ENCODE measurements around the gene EIF3CL. TPM values are rescaled to one million over a fixed set of nuclear protein-coding genes. Genes with fewer than 3 reads are reported as not detected.
"Not testable (repeated sequence)": the region's sequence is repeated elsewhere in the genome, so short reads cannot be mapped to it uniquely, and the experiment has no call there.

The EIF3CL gene, protein sequence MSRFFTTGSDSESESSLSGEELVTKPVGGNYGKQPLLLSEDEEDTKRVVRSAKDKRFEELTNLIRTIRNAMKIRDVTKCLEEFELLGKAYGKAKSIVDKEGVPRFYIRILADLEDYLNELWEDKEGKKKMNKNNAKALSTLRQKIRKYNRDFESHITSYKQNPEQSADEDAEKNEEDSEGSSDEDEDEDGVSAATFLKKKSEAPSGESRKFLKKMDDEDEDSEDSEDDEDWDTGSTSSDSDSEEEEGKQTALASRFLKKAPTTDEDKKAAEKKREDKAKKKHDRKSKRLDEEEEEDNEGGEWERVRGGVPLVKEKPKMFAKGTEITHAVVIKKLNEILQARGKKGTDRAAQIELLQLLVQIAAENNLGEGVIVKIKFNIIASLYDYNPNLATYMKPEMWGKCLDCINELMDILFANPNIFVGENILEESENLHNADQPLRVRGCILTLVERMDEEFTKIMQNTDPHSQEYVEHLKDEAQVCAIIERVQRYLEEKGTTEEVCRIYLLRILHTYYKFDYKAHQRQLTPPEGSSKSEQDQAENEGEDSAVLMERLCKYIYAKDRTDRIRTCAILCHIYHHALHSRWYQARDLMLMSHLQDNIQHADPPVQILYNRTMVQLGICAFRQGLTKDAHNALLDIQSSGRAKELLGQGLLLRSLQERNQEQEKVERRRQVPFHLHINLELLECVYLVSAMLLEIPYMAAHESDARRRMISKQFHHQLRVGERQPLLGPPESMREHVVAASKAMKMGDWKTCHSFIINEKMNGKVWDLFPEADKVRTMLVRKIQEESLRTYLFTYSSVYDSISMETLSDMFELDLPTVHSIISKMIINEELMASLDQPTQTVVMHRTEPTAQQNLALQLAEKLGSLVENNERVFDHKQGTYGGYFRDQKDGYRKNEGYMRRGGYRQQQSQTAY
- total RNA-seq (2014; rRNA removed; shearing (Covaris generic)), result 47.6 and 97.2 TPM in 2 replicates

DNA sequence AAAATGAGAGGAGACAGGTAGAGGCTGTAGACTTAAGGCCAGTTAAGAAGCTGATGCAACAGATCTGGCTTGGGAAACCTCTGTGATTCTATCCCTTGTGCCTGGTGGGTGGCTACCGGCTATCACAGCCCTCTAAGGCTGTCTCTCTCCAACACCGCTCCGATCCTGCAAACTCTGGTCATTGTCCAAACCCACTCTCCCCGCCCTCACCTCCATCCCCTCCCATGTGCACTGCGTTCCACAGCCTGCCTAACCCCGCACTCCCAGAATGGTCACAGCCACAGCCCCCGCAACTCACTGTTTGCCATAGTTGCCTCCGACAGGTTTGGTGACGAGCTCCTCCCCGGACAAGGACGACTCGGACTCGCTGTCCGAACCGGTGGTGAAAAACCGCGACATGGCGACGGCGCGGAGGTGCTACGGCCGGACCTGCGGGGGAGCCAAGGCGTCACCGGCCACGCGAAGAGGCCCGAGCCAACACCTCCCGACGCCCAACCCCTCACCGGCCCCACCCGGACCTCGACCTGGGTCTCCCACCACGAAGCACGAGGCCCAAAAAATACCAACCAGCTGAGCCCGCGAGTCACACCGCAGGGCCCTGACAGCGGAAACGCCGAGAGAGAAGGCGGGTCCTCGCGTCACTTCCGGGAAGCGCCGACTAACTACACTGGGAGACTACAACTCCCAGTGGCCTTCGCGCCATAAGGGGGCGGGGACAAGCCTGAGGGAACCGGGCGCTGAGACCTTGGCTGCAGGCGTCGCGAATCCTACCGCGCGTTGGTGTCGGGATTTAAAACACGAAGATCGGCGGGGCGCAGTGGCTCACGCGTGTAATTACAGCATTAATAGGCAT, at the start of gene EIF3CL:
TSS of gene EIF3CL (minus strand) at position 622 of the 853 bp plus-strand sequence. CDS start at position 399, 223 bp downstream.
- not testable (repeated sequence) for DNase-seq (ENCODE audit: low spot score)

DNA sequence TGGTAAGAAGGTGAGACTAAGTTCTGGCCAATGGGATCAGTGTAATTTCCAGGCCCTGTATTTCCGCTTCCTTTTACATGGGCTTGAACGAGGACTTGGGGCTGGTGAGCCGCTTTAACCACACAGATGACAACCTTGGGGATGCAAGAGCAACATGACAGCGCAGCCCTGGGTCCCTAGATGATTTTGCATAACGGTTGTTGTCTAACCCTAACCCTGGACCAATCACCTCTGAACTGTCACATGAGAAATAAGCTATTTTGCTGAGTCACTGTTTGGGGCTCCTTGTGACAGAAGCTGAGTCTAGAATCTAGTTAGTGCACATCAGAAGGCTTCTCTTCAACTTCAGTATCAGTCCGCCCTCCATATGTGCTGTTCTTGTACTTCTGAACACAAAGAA, 43.4 kb upstream of the EIF3CL start:
- not testable (repeated sequence) for DNase-seq (ENCODE audit: low spot score)

DNA sequence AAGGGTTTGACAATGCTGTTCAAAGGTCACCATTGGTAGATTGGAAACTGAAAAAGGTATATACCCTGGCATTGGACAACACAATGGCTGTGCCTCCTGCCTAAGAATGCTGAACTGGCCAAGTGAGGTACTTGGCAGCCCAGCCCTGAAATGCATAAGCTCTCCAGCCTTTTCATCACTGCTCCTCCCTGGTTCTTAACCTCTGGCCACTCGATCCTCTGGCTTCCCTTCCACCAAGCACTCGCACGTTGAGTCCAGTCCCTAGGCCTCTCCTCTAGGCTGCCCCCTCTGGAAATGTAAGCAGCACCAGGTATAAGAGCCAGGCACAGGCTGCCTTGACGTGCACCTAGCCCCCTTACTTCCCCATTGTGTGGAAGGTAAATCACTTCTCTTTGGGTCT, 42.7 kb upstream of the EIF3CL start:
- not testable (repeated sequence) for DNase-seq (ENCODE audit: low spot score)

DNA sequence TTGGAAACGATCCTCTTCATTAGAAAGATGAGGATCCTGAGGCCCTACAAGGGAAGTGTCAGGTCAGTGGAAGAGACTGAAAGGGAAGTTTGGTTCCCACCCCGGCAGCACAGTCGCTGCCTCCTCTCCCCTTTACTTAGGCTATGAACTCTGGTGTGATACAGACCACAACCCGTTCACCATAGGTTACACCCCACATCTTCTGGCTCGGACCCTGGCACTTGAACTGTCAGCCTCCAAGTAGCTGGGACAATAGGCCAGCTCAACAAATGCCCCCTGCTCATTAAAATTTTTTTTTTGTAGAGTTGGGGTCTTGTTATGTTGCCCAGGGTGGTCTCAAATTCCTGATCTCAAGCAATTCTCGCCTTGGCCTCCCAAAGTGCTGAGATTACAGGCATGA, 40.3 kb upstream of the EIF3CL start:
- DNase-seq (ENCODE audit: low spot score), result not testable (repeated sequence)

DNA sequence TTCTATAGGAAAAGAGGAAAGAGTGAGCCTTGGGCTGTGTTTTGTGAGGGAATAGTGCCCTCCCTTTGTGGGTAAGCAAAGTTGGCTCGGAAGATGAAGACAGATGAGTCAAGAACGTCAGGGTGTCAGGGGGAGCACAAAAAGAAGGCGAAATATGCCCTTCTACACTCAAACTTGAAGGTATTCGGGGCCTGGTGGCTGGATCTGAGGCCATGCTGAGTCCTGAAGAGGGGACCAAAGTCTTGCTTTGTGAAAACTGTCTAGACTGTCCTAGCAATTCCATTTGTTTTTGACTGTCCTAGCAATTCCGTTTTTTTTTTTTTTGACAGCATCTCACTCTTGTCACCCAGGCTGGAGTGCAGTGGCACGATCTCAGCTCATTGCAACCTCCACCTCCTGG, 35.3 kb upstream of the EIF3CL start:
- DNase-seq (ENCODE audit: low spot score), result not testable (repeated sequence)

DNA sequence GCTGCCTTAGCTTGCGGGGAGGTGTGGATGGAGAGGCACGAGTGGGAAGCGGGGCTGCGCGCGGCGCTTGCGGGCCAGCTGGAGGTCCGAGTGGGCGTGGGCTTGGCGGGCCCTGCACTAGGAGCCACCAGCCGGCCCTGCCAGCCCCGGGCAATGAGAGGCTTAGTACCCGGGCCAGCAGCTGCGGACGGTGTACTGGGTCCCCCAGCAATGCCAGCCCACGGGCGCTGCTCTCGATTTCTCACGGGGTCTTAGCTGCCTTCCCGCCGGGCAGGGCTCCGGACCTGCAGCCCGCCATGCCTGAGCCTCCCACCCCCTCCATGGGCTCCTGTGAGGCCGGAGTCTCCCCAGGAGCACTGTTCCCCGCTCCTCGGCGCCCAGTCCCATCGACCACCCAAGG, 31.7 kb upstream of the EIF3CL start:
- DNase-seq (ENCODE audit: low spot score), result not testable (repeated sequence)

DNA sequence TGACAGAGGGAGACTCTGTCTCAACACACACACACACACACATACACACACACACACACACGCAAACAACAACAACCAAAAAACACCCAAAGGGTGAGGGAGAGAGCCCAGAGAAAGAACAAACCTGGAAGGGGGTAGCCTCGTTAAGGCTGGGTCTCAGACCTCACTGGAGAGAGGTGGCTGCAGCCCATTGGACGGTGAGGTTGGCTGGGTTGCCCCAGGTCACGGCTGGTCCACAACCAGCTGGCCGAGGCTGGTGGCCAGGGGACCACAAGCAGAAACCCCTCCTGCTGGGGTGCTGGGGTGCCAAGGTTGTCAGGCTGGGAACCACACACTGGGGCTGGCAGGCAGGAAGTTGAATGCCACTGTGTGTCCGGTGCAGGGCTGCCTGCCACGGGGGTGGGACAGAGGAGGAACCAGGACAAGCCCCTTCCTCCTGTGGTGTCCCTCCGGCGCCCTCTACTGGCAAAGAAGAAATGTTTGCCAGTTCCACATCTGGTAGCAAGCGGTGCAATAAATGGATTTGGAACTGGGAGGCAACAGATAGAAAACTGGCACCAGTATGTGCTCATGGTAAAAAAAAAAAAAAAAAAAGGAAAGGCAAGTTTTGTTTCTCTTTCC, 22.5 kb upstream of the EIF3CL start:
- not testable (repeated sequence) for DNase-seq (ENCODE audit: low spot score)

DNA sequence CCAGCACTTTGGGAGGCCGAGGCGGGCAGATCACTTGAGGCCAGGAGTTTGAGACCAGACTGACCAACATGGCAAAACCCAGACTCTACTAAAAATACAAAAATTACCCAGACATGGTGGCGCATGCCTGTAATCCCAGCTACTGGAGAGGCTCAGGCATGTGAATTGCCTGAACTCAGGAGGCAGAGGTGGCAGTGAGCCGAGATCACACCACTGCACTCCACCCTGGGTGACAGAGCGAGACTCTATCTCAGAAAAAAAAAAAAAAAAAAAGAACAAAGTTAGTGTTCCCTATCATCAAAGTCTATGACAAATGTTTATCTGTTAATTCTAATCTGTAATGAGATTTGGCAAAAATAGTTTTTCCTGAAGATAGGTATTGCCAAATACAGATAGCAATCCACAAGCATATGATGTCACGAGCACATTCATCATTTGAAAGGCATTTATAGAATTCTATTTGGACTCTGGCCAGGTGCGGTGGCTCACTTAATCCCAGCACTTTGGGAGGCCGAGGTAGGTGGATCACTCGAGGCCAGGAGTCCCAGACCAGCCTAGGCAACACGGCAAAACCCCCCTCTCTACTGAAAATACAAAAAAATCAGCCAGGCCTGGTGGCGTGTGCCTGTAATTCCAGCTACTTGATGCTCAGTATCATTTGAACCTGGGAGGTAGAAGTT, 17.6 kb upstream of the EIF3CL start:
- not testable (repeated sequence) for DNase-seq (ENCODE audit: low spot score)

DNA sequence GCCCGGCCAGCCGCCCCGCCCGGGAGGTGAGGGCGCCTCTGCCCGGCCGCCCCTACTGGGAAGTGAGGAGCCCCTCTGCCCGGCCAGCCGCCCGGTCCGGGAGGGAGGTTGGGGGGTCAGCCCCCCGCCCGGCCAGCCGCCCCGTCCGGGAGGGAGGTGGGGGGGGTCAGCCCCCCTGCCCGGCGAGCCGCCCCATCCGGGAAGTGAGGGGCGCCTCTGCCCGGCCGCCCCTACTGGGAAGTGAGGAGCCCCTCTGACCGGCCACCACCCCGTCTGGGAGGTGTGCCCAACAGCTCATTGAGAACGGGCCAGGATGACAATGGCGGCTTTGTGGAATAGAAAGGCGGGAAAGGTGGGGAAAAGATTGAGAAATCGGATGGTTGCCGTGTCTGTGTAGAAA, 13.4 kb upstream of the EIF3CL start:
- not testable (repeated sequence) for DNase-seq (ENCODE audit: low spot score)

DNA sequence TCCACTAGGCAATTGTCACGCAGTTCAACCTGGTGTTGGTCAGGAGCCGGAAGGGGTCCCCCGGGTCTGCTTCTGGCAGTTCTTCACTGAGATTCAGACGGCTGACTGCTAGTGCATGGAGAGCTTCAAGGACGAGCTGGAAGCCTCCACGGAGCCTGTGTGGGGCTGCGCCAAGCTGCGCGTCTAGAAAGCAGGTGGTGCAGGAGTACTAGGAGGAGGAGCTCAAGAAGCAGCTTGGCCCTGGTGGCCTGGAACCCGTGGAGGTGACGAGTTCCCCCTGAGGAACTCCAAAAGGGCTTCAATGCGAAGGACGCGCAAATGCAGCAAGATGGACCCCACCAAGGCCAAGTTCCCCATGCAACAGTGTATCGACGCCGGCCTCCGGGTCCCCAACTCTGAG, 10.9 kb upstream of the EIF3CL start:
- DNase-seq (ENCODE audit: low spot score), result not testable (repeated sequence)

DNA sequence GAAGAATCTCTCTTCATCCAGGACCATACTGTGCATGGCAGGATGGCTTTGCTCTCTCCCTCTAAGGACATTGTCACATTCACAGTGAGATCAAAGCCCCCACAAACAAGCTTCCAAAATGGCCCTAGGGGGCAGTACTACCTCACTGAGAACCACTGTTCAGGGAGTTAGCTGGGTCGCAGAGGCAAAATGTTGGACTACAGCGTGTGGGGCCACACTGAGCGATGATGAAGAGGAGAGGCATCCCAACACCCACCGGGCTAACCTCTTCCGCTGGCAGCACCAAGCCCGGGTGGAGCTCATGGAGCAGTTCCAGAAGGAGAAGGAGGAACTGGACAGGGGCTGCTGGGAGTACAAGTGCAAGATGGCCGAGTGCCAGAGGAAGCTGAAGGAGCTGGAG, 9.9 kb upstream of the EIF3CL start:
- DNase-seq (ENCODE audit: low spot score), result not testable (repeated sequence)

DNA sequence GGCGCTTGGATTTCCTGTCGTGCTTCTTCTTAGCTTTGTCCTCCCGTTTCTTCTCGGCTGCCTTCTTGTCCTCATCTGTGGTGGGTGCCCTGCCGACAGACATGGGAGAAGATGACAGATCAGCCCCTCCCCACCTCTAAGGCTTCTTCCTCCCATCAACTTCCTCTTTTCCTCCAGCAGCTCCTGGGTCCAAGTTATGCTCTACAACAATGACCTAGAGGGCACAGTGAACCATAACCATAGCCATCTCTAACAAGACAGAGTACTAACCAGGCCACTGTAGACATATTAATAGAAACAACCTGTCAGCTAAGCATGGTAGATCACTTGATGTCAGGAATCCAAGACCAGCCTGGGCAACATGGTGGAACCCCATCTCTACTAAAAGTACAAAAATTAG, 11.6 kb downstream of the EIF3CL start:
- DNase-seq (ENCODE audit: low spot score), result not testable (repeated sequence)

DNA sequence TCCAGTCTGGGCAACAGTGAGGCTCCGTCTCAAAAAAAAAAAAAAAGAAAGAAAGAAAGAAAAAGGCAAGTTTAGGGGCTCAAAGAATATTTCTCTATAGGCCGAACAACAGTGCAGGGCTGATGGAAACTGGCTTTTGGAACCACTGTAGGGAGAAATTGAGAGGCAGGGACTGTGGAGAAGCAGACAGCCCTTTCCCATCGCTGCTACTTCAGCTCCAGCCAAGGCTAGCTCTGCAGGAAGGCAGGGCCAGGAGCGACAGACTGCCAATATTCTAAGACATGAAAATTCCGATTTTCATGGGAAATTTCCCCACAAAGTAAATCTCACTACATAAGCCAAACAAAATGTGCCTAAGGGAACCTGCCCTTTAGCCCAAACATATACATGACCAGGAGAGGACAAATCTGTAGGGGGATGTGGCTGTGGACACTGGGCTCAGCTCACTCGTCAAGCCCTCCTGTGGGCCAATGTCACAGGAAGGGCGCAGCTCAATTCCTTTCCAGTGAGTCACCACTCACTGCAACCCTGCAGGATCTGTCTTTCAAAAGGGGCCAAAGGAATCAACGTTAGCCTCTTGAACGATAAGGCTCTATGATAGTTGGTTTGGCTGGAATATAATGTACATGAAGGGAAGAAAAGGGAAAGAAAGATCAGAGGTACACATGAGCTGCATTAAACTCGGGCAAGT, 21.3 kb downstream of the EIF3CL start:
- not testable (repeated sequence) for DNase-seq (ENCODE audit: low spot score)

DNA sequence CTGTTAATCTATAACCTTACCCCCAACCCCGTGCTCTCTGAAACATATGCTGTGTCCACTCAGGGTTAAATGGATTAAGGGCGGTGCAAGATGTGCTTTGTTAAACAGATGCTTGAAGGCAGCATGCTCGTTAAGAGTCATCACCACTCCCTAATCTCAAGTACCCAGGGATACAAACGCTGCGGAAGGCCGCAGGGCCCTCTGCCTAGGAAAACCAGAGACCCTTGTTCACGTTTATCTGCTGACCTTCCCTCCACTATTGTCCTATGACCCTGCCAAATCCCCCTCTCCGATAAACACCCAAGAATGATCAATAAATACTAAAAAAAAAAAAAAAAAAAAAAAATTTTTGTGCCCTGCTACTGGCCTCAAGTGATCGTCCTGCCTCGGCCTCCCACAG, 25.8 kb downstream of the EIF3CL start:
- DNase-seq (ENCODE audit: low spot score), result not testable (repeated sequence)

DNA sequence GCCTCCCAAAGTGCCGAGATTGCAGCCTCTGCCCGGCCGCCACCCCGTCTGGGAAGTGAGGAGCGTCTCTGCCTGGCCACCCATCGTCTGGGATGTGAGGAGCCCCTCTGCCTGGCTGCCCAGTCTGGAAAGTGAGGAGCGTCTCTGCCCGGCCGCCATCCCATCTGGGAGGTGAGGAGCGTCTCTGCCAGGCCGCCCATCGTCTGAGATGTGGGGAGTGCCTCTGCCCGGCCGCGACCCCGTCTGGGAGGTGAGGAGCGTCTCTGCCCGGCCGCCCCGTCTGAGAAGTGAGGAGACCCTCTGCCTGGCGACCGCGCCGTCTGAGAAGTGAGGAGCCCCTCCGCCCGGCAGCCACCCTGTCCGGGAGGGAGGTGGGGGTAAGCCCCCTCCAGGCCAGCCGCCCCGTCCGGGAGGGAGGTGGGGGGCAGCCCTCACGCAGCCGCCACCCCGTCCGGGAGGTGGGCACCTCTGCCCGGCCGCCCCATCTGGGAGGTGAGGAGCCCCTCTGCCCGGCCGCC, 26.5 kb downstream of the EIF3CL start:
- not testable (repeated sequence) for DNase-seq (ENCODE audit: low spot score)

DNA sequence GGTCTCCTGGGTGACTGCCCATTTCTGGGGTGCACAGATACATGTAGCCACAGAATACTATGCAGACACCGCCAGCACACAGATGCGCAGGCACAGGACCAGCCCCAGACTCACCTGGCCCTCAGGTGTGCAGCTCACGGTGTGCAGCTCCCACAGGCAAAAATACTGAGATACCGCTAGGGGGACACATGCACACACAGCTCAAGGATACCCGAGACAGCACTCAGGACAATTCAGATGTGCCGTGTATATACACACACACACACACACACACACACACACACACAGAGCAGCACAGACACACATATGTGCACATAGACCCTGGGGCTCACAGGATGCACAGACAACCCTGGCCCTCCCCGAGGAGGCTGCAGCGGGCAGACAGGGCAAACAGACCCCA, 28.5 kb downstream of the EIF3CL start:
- DNase-seq (ENCODE audit: low spot score), result not testable (repeated sequence)

DNA sequence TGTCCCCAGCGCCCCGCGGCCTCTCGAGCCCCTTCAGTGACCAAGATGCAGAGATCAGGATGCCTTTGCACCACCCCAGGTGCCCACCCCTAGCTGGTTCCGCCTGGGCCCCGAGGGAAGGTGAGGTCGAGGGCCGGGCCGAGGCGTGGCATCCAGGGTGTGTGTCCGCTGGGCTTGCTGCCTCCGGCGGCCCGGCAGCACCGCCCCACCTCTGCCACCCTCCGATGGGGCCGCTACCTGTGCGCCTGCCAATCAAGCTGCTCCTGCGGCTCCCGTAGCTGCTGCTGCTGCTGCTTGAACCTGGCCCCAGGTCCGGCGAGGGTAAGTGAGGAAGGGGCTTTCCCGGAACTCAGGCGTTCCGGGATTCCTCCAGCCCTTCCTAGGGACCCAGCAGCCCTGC, 29.4 kb downstream of the EIF3CL start:
- DNase-seq (ENCODE audit: low spot score), result not testable (repeated sequence)

DNA sequence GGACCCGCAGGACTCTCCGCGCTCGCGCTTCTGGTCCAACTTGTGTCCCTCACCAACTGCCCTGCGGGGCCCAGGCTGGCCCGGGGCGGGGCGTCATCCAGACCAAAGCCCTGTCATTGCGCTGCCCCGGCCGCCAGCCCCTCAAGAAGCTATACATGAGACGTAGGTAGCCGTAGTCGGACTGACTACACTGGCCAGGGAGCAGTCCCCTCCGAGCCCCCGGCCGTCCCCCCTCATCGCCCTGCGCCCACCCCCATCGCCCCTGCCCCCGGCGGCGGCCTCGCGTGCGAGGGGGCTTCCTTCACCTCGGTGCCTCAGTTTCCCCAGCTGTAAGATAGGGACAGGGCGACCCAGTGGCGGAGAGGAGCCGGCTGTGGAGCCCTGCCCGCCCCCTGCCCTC, 35.7 kb downstream of the EIF3CL start:
- peak; percentile 0 for DNase-seq (ENCODE audit: low spot score)
